ENCODE results near the gene VMAC. TPM values are rescaled to one million over a fixed set of nuclear protein-coding genes. Genes with fewer than 3 reads are reported as not detected.
A peak's percentile ranks its signal among the peaks of the same experiment; 100 is the strongest.

Gene VMAC
- total and polyA plus RNA-seq, 2 of the 13 experiments (the other 11 are each of a cell fraction or from before 2014, with no cell fraction given): 2.4 TPM

DNA sequence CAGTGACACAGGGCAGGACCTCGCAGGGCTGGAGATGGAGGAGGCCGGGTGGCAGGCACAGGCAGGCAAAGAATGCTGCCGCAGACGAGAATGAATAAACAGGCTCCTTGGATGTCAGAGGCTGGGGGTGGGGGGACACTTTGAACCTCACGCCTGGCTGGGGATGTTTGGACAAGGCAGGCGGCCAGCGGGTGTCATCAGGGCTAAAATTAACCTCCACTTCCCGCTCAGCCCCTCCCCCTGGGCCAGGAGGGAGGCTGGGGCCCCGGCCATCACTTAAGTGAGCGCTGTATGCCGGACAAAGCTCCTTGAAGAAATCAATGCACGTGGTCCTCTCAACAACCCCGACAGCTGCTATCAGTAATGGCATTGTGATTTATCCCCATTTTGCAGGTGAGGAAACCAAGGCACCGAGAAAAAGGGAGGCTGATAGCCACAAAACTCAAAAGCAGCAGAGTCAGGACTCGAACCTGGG lies 24.0 kb upstream of the VMAC start:
- intact Hi-C loops (cut with micrococcal nuclease; ENCODE audit: unreplicated experiment) (no loop called here), in situ Hi-C loops (cut with HindIII; ENCODE audit: extremely low pct_ligation_motif_present, low pct_unique_long_range_greater_than_20kb) (no loop called here)
- Histone ChIP-seq H2AFZ (ENCODE audit: low read length) (no peak overlapping the region), H3K9me3 (ENCODE audit: low read length) (no peaks in the 10 kb centered on the region), H4K20me1 (ENCODE audit: insufficient read depth, low read length) (no peaks in the 10 kb centered on the region), H3K4me1 (ENCODE audit: insufficient read depth, low read length) (peaks cover 87% of the 10 kb centered on the region), H3K4me3 (replicated peaks in 1 of 3; ENCODE audit: insufficient read depth in 1 of 3, low read depth in 2 of 3, low read length in 3 of 3) (peak overlapping the region in 1 of 3 experiments; percentile 22; a peak in 1 of 6 replicates), H3K4me2 (ENCODE audit: low read depth, low read length) (peak overlapping the region; percentile 59), H3K27me3 (ENCODE audit: control insufficient read depth in 1 of 2, insufficient read depth in 2 of 2, low read length in 2 of 2) (no peaks in the 10 kb centered on the region), H3K9ac (ENCODE audit: insufficient read depth, low read depth, low read length) (peak overlapping the region; percentile 68), H3K36me3 (replicated peaks in 1 of 2; ENCODE audit: control insufficient read depth in 1 of 2, insufficient read depth in 2 of 2, low read length in 2 of 2) (no peaks in the 10 kb centered on the region), H3K79me2 (ENCODE audit: insufficient read depth, low read length) (no peaks in the 10 kb centered on the region), H3K27ac (ENCODE audit: extremely low read length, insufficient read depth, low read length) (peak overlapping the region; percentile 84)
- ChIA-PET POLR2A (interaction anchor here (0.8 to 3.1 kb wide), 8 partner anchors 9 to 161 kb away, joined by 3 to 37 read pairs (median 6); partner anchors contain the start of genes CATSPERD, FUT5, FUT6 and LONP1), CTCF (ENCODE audit: low intra/inter-chr PET ratio, low total read pairs) (no interaction called here)
- DNase-seq (ENCODE audit: low spot score) (peak; percentile 90), ATAC-seq (peak; percentile 89), FAIRE-seq (peak; percentile 21)
- 5% methylated on average over 12 of the region's 15 CpGs for WGBS (ENCODE audit: low lambda C conversion rate)
- TSS peak; percentile 80 for BruUV-seq (replicated peaks)
- TF ChIP-seq KMT2A (CRISPR knock-in tag; IDR thresholded peaks at IDR 0.05): no peak
- no peak for TF ChIP-seq SMARCE1 (IDR thresholded peaks at IDR 0.05; ENCODE audit: borderline replicate concordance)
- TF ChIP-seq RBM22 (optimal IDR thresholded peaks at IDR 0.05; ENCODE audit: low read length): no peak
- TF ChIP-seq, protein P1, sequence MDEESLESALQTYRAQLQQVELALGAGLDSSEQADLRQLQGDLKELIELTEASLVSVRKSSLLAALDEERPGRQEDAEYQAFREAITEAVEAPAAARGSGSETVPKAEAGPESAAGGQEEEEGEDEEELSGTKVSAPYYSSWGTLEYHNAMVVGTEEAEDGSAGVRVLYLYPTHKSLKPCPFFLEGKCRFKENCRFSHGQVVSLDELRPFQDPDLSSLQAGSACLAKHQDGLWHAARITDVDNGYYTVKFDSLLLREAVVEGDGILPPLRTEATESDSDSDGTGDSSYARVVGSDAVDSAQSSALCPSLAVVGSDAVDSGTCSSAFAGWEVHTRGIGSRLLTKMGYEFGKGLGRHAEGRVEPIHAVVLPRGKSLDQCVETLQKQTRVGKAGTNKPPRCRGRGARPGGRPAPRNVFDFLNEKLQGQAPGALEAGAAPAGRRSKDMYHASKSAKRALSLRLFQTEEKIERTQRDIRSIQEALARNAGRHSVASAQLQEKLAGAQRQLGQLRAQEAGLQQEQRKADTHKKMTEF (CRISPR knock-in tag; IDR thresholded peaks at IDR 0.05): peak; percentile 93
- no peak for TF ChIP-seq ZIK1 (CRISPR knock-in tag; IDR thresholded peaks at IDR 0.05; ENCODE audit: borderline replicate concordance, low read depth)
- no peak for TF ChIP-seq KLF11 (CRISPR knock-in tag; IDR thresholded peaks at IDR 0.05)
- TF ChIP-seq ZNF513 (CRISPR knock-in tag; conservative IDR thresholded peaks at IDR 0.05): no peak
- no peak for TF ChIP-seq FIP1L1 (IDR thresholded peaks at IDR 0.05; ENCODE audit: borderline replicate concordance, insufficient read depth, low read depth, low read length)
- TF ChIP-seq ZNF672 (CRISPR knock-in tag; IDR thresholded peaks at IDR 0.05): no peak
- peak; percentile 60; the same call in 1 of the 2 replicates for TF ChIP-seq ZBTB10 (CRISPR knock-in tag; IDR thresholded peaks at IDR 0.05; ENCODE audit: borderline replicate concordance)
- TF ChIP-seq NR3C1 (CRISPR knock-in tag; IDR thresholded peaks at IDR 0.05): no peak
- TF ChIP-seq MTA1 (CRISPR knock-in tag; IDR thresholded peaks at IDR 0.05; ENCODE audit: borderline replicate concordance): peak; percentile 77
- TF ChIP-seq ZSCAN22 (CRISPR knock-in tag; IDR thresholded peaks at IDR 0.05): no peak
- peak; percentile 66; the same call in 1 of the 2 replicates for TF ChIP-seq TARDBP (CRISPR knock-in tag; IDR thresholded peaks at IDR 0.05)
- no peak for TF ChIP-seq ZHX1 (CRISPR knock-in tag; IDR thresholded peaks at IDR 0.05; ENCODE audit: low read depth)
- TF ChIP-seq U2AF1 (optimal IDR thresholded peaks at IDR 0.05; ENCODE audit: low read depth, low read length): no peak
- TF ChIP-seq ZNF839 (CRISPR knock-in tag; IDR thresholded peaks at IDR 0.05; ENCODE audit: borderline replicate concordance): peak; percentile 51; the same call in 1 of the 2 replicates
